ENCODE results near the gene CCDC134. TPM values are rescaled to one million over a fixed set of nuclear protein-coding genes. Genes with fewer than 3 reads are reported as not detected.

CCDC134 gene
- total RNA-seq, 1 donor, result 8.3 TPM

- H3K27ac ChIP-seq (ENCODE audit: low read depth, low read length), result no peak overlapping the region
- H3K9me3 ChIP-seq (ENCODE audit: low read depth, low read length), result no peaks in the 10 kb centered on the region
- H3K27me3 ChIP-seq (ENCODE audit: insufficient read depth, low read length), result no peaks in the 10 kb centered on the region
- H3K79me2 ChIP-seq (ENCODE audit: insufficient read depth, low read length), result peaks cover 19% of the 10 kb centered on the region
- TF ChIP-seq CTCF (IDR thresholded peaks at IDR 0.05; ENCODE audit: extremely low read depth, low read depth, low read length), result no peak
- DNase-seq (ENCODE audit: insufficient read length, low spot score, missing footprints), result no peak
- H3K4me1 ChIP-seq (ENCODE audit: insufficient read depth, low read length), result peaks cover 20% of the 10 kb centered on the region
- H3K4me3 ChIP-seq (ENCODE audit: insufficient read depth, low read length), result no peak overlapping the region
- H2AFZ ChIP-seq (ENCODE audit: low read length), result no peak overlapping the region
- no peaks in the 10 kb centered on the region for H3K36me3 ChIP-seq (ENCODE audit: insufficient read depth, low read length)
- H4K20me1 ChIP-seq (ENCODE audit: insufficient read depth, low read length), result peaks cover 11% of the 10 kb centered on the region
- H3K4me2 ChIP-seq (ENCODE audit: insufficient read depth, low read length), result no peak overlapping the region
Measured at GRCh38 chr22:41830174-41830573, 29.7 kb downstream of the CCDC134 start.

- Histone ChIP-seq H3K27me3 (ENCODE audit: insufficient read depth, low read length) (no peaks in the 10 kb centered on the region), H4K20me1 (ENCODE audit: insufficient read depth, low read length) (peaks cover 18% of the 10 kb centered on the region), H3K4me2 (ENCODE audit: insufficient read depth, low read length) (no peak overlapping the region), H3K27ac (ENCODE audit: low read depth, low read length) (no peak overlapping the region), H3K36me3 (ENCODE audit: insufficient read depth, low read length) (peaks cover 7% of the 10 kb centered on the region), H3K79me2 (ENCODE audit: insufficient read depth, low read length) (peaks cover 29% of the 10 kb centered on the region), H3K4me1 (ENCODE audit: insufficient read depth, low read length) (peaks cover 14% of the 10 kb centered on the region), H3K9me3 (ENCODE audit: low read depth, low read length) (no peaks in the 10 kb centered on the region), H3K4me3 (ENCODE audit: insufficient read depth, low read length) (no peak overlapping the region), H2AFZ (ENCODE audit: low read length) (no peak overlapping the region)
- no peak for TF ChIP-seq CTCF (IDR thresholded peaks at IDR 0.05; ENCODE audit: extremely low read depth, low read depth, low read length)
- no peak for DNase-seq (ENCODE audit: insufficient read length, low spot score, missing footprints)
Measured at GRCh38 chr22:41831383-41831782, 30.9 kb downstream of the CCDC134 start.

- peak overlapping the region; percentile 94 for H2AFZ ChIP-seq (ENCODE audit: low read length)
- H3K4me3 ChIP-seq (ENCODE audit: insufficient read depth, low read length), result peak overlapping the region; percentile 88
- no peak for TF ChIP-seq CTCF (IDR thresholded peaks at IDR 0.05; ENCODE audit: extremely low read depth, low read depth, low read length)
- no peaks in the 10 kb centered on the region for H3K9me3 ChIP-seq (ENCODE audit: low read depth, low read length)
- H3K36me3 ChIP-seq (ENCODE audit: insufficient read depth, low read length), result peaks cover 13% of the 10 kb centered on the region
- no peaks in the 10 kb centered on the region for H3K27me3 ChIP-seq (ENCODE audit: insufficient read depth, low read length)
- peaks cover 35% of the 10 kb centered on the region for H3K79me2 ChIP-seq (ENCODE audit: insufficient read depth, low read length)
- peaks cover 14% of the 10 kb centered on the region for H3K4me1 ChIP-seq (ENCODE audit: insufficient read depth, low read length)
- H4K20me1 ChIP-seq (ENCODE audit: insufficient read depth, low read length), result peaks cover 18% of the 10 kb centered on the region
- peak overlapping the region; percentile 90 for H3K27ac ChIP-seq (ENCODE audit: low read depth, low read length)
- peak; percentile 69 for DNase-seq (ENCODE audit: insufficient read length, low spot score, missing footprints)
- peak overlapping the region; percentile 89 for H3K4me2 ChIP-seq (ENCODE audit: insufficient read depth, low read length)
Measured at GRCh38 chr22:41831828-41832552, 31.5 kb downstream of the CCDC134 start.

GRCh38 chr22:41832553-41833368 is 32.3 kb downstream of the CCDC134 start, which contains the start of gene SREBF2:
Gene SREBF2 (plus strand): TSS chr22:41833105. CDS start chr22:41833271, 166 bp downstream.
- peak; percentile 99 for DNase-seq (ENCODE audit: insufficient read length, low spot score, missing footprints)
- Histone ChIP-seq H3K79me2 (ENCODE audit: insufficient read depth, low read length) (peaks cover 37% of the 10 kb centered on the region), H3K27me3 (ENCODE audit: insufficient read depth, low read length) (no peaks in the 10 kb centered on the region), H3K27ac (ENCODE audit: low read depth, low read length) (peak within 1 kb of the TSS; percentile 90), H2AFZ (ENCODE audit: low read length) (peak within 1 kb of the TSS; percentile 94), H3K4me3 (ENCODE audit: insufficient read depth, low read length) (peak within 1 kb of the TSS; percentile 88), H3K4me2 (ENCODE audit: insufficient read depth, low read length) (peak within 1 kb of the TSS; percentile 89), H3K4me1 (ENCODE audit: insufficient read depth, low read length) (peaks cover 14% of the 10 kb centered on the region), H3K36me3 (ENCODE audit: insufficient read depth, low read length) (peaks cover 14% of the 10 kb centered on the region), H3K9me3 (ENCODE audit: low read depth, low read length) (no peaks in the 10 kb centered on the region), H4K20me1 (ENCODE audit: insufficient read depth, low read length) (peaks cover 18% of the 10 kb centered on the region)
- no peak for TF ChIP-seq CTCF (IDR thresholded peaks at IDR 0.05; ENCODE audit: extremely low read depth, low read depth, low read length)

Measured in osteoblast (primary cell).